Measurements from ENCODE around the gene LTB4R. TPM values are rescaled to one million over a fixed set of nuclear protein-coding genes. Genes with fewer than 3 reads are reported as not detected.

The LTB4R gene
- total RNA-seq, 1 donor from 2014 or later, result 1.6 TPM

- DNase-seq, result no peak
- ATAC-seq, result no peak
- intact Hi-C loops (cut with micrococcal nuclease), result no loop called here
These were observed 13.9 kb upstream of the LTB4R start for GRCh38 chr14:24297190-24297964.

- ATAC-seq (peak; percentile 4), DNase-seq (no peak)
- intact Hi-C loops (cut with micrococcal nuclease), result no loop called here
These were observed 12.4 kb upstream of the LTB4R start for GRCh38 chr14:24298892-24299254.

GRCh38 chr14:24299255-24300191 lies 11.8 kb upstream of the LTB4R start, which contains the start of the genes DHRS1 and NOP9:
Gene DHRS1 (minus strand): TSS chr14:24299780. CDS start chr14:24299106, 674 bp downstream.
Gene NOP9 (plus strand): TSS chr14:24299850. CDS start chr14:24299955, 105 bp downstream.
- intact Hi-C loops (cut with micrococcal nuclease), result no loop called here
- ATAC-seq (peak; percentile 92), DNase-seq (peak; percentile 94)

- DNase-seq, result no peak
- no peak for ATAC-seq
- intact Hi-C loops (cut with micrococcal nuclease), result no loop called here
These were observed 10.8 kb upstream of the LTB4R start for GRCh38 chr14:24300326-24300980.

GRCh38 chr14:24304019-24304387 lies 7.3 kb upstream of the LTB4R start:
- DNase-seq, result no peak

GRCh38 chr14:24307156-24307574 lies 4.1 kb upstream of the LTB4R start:
- ATAC-seq (no peak), DNase-seq (no peak)
- intact Hi-C loops (cut with micrococcal nuclease), result no loop called here

More at GRCh38 chr14:24304019-24304387, 7.3 kb upstream of the LTB4R start:
- intact Hi-C loops (cut with micrococcal nuclease), result no loop called here
- ATAC-seq, result no peak

- DNase-seq (peak; percentile 55), ATAC-seq (peak; percentile 8)
- intact Hi-C loops (cut with micrococcal nuclease), result no loop called here
These were observed 3.5 kb upstream of the LTB4R start, which contains the start of gene CIDEB for GRCh38 chr14:24307575-24308341. Gene CIDEB (minus strand): TSS chr14:24307977. CDS start chr14:24307858, 119 bp downstream.

- DNase-seq (no peak), ATAC-seq (no peak)
- intact Hi-C loops (cut with micrococcal nuclease), result no loop called here
These were observed 2.8 kb upstream of the LTB4R start for GRCh38 chr14:24308342-24309124.

GRCh38 chr14:24309538-24310264 lies 1.6 kb upstream of the LTB4R start, which contains the start of gene LTB4R2:
Gene LTB4R2 (plus strand): TSS chr14:24310140. CDS start chr14:24310665, 525 bp downstream.
- DNase-seq (no peak), ATAC-seq (no peak)
- intact Hi-C loops (cut with micrococcal nuclease), result no loop called here

- DNase-seq (no peak), ATAC-seq (peak; percentile 0)
- intact Hi-C loops (cut with micrococcal nuclease), result no loop called here
These were observed 1.0 kb upstream of the LTB4R start for GRCh38 chr14:24310265-24310645.

GRCh38 chr14:24311837-24312615 lies 724 bp downstream of the LTB4R start:
- no peak for DNase-seq
- intact Hi-C loops (cut with micrococcal nuclease), result no loop called here
- no peak for ATAC-seq

- intact Hi-C loops (cut with micrococcal nuclease), result no loop called here
- DNase-seq (no peak), ATAC-seq (no peak)
These were observed 1.6 kb downstream of the LTB4R start for GRCh38 chr14:24312736-24313507.

- no peak for ATAC-seq
- no peak for DNase-seq
- intact Hi-C loops (cut with micrococcal nuclease), result no loop called here
These were observed 2.6 kb downstream of the LTB4R start for GRCh38 chr14:24313913-24314312.

GRCh38 chr14:24314377-24315193 lies 3.3 kb downstream of the LTB4R start:
- intact Hi-C loops (cut with micrococcal nuclease), result no loop called here
- ATAC-seq, result no peak
- DNase-seq, result no peak

- ATAC-seq (no peak), DNase-seq (no peak)
- intact Hi-C loops (cut with micrococcal nuclease), result no loop called here
These were observed 4.0 kb downstream of the LTB4R start for GRCh38 chr14:24315243-24315806.
